Rectal smooth muscle tissue (tissue), 1 donor: ENCODE data around the gene TMEM184B.

Experiments used
- H3K27ac ChIP-seq: one replicate; pipeline ENCODE4 v1.7.0; 2013; ENCODE audit warnings: low read depth, low read length, inconsistent platforms
- H3K27me3 ChIP-seq: one replicate; pipeline ENCODE4 v1.7.0; 2013; ENCODE audit warnings: low read length; ENCODE audit not compliant: control insufficient read depth, insufficient read depth
- H3K36me3 ChIP-seq: one replicate; pipeline ENCODE4 v1.7.0; 2013; ENCODE audit warnings: low read length; ENCODE audit not compliant: control insufficient read depth, insufficient read depth
- H3K4me1 ChIP-seq: one replicate; pipeline ENCODE4 v1.7.0; 2013; ENCODE audit warnings: low read length; ENCODE audit not compliant: control insufficient read depth, insufficient read depth
- H3K4me3 ChIP-seq: one replicate; pipeline ENCODE4 v1.7.0; 2013; ENCODE audit warnings: low read length
- H3K9ac ChIP-seq: one replicate; pipeline ENCODE4 v1.7.0; 2013; ENCODE audit warnings: low read length

TMEM184B gene

GRCh38 chr22:38233427-38233826, 39.4 kb downstream of the TMEM184B start:
- H3K36me3 ChIP-seq: peaks cover 17% of the 10 kb centered on the region
- no peak overlapping the region for H3K4me3 ChIP-seq
- H3K4me1 ChIP-seq: peaks cover 5% of the 10 kb centered on the region
- no peak overlapping the region for H3K9ac ChIP-seq
- H3K27me3 ChIP-seq: no peaks in the 10 kb centered on the region
- no peak overlapping the region for H3K27ac ChIP-seq

DNA sequence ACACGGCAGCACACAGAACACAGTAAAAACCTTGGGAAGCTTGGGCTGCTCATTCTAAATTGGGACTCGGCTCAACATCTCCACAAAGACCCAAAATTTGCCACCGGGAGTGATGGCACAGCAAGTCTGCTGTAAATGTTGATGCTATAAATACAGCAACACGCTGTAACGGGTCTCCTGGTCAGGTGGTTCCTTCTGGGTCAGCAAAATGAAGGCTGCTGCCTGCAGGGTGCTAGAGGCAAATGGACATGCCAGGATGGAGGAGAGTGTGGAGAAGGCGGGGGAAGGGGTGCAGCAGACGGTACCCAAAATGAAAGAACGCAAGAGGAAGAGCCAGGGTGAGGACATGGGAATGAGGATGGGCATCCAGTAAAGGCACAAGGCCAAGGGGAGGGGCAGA, 40.6 kb downstream of the TMEM184B start:
- H3K27me3 ChIP-seq: no peaks in the 10 kb centered on the region
- H3K4me3 ChIP-seq: no peak overlapping the region
- H3K27ac ChIP-seq: no peak overlapping the region
- H3K36me3 ChIP-seq: peaks cover 17% of the 10 kb centered on the region
- no peak overlapping the region for H3K9ac ChIP-seq
- peaks cover 4% of the 10 kb centered on the region for H3K4me1 ChIP-seq

GRCh38 chr22:38230916-38231315, 41.9 kb downstream of the TMEM184B start:
- H3K27ac ChIP-seq: no peak overlapping the region

GRCh38 chr22:38230108-38230825, 42.5 kb downstream of the TMEM184B start:
- no peak overlapping the region for H3K9ac ChIP-seq
- H3K27ac ChIP-seq: no peak overlapping the region
- no peaks in the 10 kb centered on the region for H3K27me3 ChIP-seq
- H3K36me3 ChIP-seq: peaks cover 23% of the 10 kb centered on the region
- peaks cover 4% of the 10 kb centered on the region for H3K4me1 ChIP-seq
- no peak overlapping the region for H3K4me3 ChIP-seq

More at GRCh38 chr22:38230916-38231315, 41.9 kb downstream of the TMEM184B start:
- Histone ChIP-seq H3K27me3 (no peaks in the 10 kb centered on the region), H3K36me3 (peaks cover 22% of the 10 kb centered on the region), H3K4me3 (no peak overlapping the region), H3K9ac (no peak overlapping the region), H3K4me1 (peaks cover 4% of the 10 kb centered on the region)

DNA sequence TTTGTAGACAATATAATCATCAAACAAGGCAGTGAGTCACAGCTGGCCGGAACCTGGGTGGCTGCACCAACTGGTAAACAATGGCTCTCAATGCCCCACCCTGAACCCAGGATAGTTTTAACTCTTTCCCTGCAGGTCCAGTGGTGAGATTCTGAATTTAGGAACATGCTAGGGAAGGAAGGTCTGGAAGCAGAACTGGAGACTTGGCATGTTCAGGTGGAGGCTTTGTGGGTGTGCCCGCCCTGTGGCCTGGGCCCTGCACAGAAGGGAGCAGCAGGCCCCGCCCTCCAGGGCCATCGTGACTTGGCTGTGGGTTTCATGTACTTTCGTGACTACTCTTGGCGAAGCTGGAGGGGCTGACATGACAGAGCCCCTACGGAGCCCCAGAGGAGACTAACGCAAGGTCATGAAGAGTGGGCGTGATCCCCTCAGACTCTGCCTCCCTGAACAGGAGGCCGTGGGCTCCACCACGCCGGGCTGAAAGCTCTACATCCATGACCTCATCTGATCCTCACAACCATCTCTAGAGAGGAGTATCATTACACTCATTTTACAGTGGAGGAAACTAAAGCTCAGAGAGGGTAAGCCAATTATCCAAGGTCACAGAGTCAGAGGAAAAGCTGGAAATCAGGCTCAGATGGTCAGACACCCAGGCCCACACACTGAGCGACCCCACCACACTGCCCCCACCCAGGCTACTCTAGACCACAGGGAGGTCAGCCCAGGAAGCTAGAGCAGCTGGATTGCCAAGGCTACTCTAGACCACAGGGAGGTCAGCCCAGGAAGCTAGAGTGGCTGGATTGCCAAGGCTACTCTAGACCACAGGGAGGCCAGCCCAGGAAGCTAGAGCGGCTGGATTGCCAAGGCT, 43.7 kb downstream of the TMEM184B start:
- Histone ChIP-seq H3K27ac (peak overlapping the region; percentile 55), H3K4me1 (peaks cover 4% of the 10 kb centered on the region), H3K36me3 (peaks cover 29% of the 10 kb centered on the region), H3K9ac (no peak overlapping the region), H3K27me3 (no peaks in the 10 kb centered on the region), H3K4me3 (no peak overlapping the region)

- no peak overlapping the region for H3K4me3 ChIP-seq
- no peak overlapping the region for H3K9ac ChIP-seq
- H3K27ac ChIP-seq: no peak overlapping the region
- H3K4me1 ChIP-seq: peaks cover 4% of the 10 kb centered on the region
- no peaks in the 10 kb centered on the region for H3K27me3 ChIP-seq
- peaks cover 29% of the 10 kb centered on the region for H3K36me3 ChIP-seq
These were observed 44.4 kb downstream of the TMEM184B start for GRCh38 chr22:38228326-38228872.

DNA sequence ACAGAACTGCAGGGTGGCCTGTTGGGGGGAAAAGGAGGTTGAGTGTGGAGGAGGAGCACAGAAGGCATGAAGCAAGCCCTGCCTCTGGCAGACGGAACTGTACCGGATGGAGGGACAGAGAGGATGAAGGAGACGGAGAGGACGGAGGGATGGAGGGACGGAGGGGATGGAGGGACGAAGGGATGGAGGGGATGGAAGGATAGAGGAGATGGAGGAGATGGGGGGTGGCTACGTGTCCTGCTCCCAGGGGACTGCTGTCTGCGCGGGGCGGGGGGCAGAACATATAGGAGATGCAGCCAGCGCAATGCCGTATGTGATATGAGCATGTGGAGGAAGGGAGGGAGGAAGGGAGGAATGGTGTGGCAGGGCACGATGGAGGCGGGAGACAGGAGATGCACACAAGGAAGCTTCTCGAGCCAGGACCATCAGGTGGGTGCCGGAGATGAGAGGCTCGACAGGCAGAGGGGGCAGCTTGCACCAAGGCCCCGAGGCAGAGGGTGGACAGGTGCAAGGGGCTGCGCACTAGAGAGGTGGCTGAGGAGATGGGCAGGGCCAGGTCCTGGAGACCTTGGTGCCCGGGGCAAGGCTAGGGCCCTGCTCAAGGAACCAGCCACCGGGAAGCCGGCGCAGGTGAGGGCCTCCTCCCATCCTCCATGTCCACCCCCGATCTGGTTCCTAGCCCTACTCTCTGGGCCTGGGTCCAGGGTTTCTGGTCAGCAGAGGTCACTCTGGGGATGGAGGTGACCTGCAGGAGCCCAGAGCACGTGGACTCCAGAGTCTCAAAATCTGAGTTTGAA, 45.8 kb downstream of the TMEM184B start:
- H3K9ac ChIP-seq: no peak overlapping the region
- H3K27ac ChIP-seq: no peak overlapping the region
- peaks cover 22% of the 10 kb centered on the region for H3K36me3 ChIP-seq
- H3K27me3 ChIP-seq: no peaks in the 10 kb centered on the region
- no peak overlapping the region for H3K4me3 ChIP-seq
- H3K4me1 ChIP-seq: peaks cover 4% of the 10 kb centered on the region

DNA sequence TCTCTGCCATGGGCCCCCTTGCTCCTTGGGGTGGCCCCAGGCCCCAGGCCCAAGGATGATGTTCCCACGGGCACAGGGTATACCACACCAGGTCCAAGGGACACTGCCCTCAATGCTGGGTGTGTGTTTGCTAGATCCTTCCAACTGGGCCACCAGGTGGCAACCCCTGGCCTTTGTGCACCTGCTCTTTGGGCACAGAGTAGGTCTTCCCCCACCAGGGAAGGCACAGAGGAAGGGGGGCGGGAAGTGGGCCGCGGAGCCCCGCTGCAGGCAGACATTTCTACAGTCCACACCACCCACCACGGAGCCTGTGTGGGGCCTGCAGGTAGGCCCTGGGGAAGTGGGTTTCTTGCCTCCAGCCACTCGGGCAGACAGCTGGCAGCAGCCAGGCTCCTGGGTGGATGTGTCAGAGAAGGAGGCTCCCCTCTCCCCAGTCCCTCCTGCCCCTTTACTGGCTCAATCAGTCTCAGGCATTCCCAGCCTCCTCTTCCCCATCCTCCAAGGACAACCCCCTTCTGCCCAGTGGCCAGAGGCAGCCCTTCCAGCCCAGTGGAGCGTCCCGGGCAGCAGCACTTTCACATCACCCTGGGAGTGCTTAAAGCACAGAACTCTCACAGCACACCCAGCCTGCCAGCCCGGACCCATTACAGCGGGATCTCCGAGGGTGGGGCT, 49.4 kb downstream of the TMEM184B start:
- H3K9ac ChIP-seq: no peak overlapping the region
- H3K4me3 ChIP-seq: no peak overlapping the region
- H3K4me1 ChIP-seq: peaks cover 11% of the 10 kb centered on the region
- H3K27me3 ChIP-seq: no peaks in the 10 kb centered on the region
- H3K27ac ChIP-seq: no peak overlapping the region
- H3K36me3 ChIP-seq: peaks cover 17% of the 10 kb centered on the region

DNA sequence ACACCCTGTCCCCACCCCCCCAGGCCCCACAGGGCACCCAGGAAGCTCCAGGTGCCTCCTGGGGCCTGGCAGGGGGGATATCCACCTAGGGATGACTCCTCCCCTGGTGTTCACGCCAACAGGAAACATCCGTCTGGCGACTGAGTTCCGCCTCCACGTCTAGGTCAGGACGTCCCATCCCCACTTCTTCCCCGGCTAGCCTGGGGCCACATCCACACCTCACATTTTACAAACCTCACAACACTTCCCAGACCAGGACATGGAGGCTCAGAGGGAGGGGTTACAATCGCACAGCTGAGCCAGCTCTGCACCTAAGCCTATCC, 50.1 kb downstream of the TMEM184B start:
- Histone ChIP-seq H3K27ac (no peak overlapping the region), H3K4me1 (peaks cover 16% of the 10 kb centered on the region), H3K9ac (no peak overlapping the region), H3K4me3 (no peak overlapping the region), H3K27me3 (no peaks in the 10 kb centered on the region), H3K36me3 (peaks cover 17% of the 10 kb centered on the region)

GRCh38 chr22:38221908-38222796, 50.7 kb downstream of the TMEM184B start:
- peaks cover 16% of the 10 kb centered on the region for H3K4me1 ChIP-seq

DNA sequence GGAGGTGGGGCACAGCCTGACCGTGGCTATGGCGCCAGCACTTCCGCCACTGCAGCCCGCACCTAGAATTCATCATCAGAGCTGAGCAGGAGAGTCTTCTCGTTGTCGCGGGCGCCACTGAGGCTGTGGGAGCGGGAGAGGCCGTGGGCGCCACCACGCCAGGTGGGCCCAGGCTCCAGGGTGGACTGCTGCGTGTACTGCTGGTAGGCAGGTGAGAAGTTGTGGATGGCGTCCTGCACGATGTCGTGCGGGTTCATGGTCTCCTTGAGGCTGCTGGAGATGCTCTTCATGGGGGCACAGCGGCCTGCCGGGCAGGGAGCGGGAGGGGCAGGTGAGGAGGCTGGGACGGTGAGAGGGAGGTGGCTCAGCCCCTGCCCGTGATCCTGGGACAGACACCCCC, 51.4 kb downstream of the TMEM184B start:
- Histone ChIP-seq H3K27me3 (no peaks in the 10 kb centered on the region), H3K4me3 (no peak overlapping the region), H3K36me3 (peaks cover 12% of the 10 kb centered on the region), H3K9ac (no peak overlapping the region), H3K27ac (no peak overlapping the region), H3K4me1 (peaks cover 16% of the 10 kb centered on the region)

More at GRCh38 chr22:38221908-38222796, 50.7 kb downstream of the TMEM184B start:
- Histone ChIP-seq H3K27me3 (no peaks in the 10 kb centered on the region), H3K27ac (no peak overlapping the region), H3K9ac (no peak overlapping the region), H3K4me3 (no peak overlapping the region), H3K36me3 (peaks cover 17% of the 10 kb centered on the region)
